ENCODE results near the gene CHRNG.
"Not testable (repeated sequence)": the region's sequence is repeated elsewhere in the genome, so short reads cannot be mapped to it uniquely, and the experiment has no call there.

CHRNG gene

GRCh38 chr2:232526372-232526941 lies 13.0 kb upstream of the CHRNG start:
- no peak for DNase-seq (ENCODE audit: low read depth in 1 of 2, low spot score in 1 of 2)

GRCh38 chr2:232527905-232528470 lies 11.5 kb upstream of the CHRNG start:
- no peak for DNase-seq (ENCODE audit: low read depth in 1 of 2, low spot score in 1 of 2)

- DNase-seq (ENCODE audit: low read depth in 1 of 2, low spot score in 1 of 2) = no peak
Measured at GRCh38 chr2:232528746-232529460, 10.6 kb upstream of the CHRNG start.

GRCh38 chr2:232529806-232530547 lies 9.5 kb upstream of the CHRNG start:
- DNase-seq (ENCODE audit: low read depth in 1 of 2, low spot score in 1 of 2) = no peak

- no peak for DNase-seq (ENCODE audit: low read depth in 1 of 2, low spot score in 1 of 2)
Measured at GRCh38 chr2:232530626-232531260, 8.7 kb upstream of the CHRNG start.

- DNase-seq (ENCODE audit: low read depth in 1 of 2, low spot score in 1 of 2) = no peak
Measured at GRCh38 chr2:232532419-232532818, 7.1 kb upstream of the CHRNG start.

- not testable (repeated sequence) for DNase-seq (ENCODE audit: low read depth in 1 of 2, low spot score in 1 of 2)
Measured at GRCh38 chr2:232532821-232533220, 6.7 kb upstream of the CHRNG start.

- DNase-seq (ENCODE audit: low read depth in 1 of 2, low spot score in 1 of 2) = no peak
Measured at GRCh38 chr2:232533944-232534710, 5.4 kb upstream of the CHRNG start.

GRCh38 chr2:232534940-232535651 lies 4.4 kb upstream of the CHRNG start:
- DNase-seq (ENCODE audit: low read depth in 1 of 2, low spot score in 1 of 2) = no peak

GRCh38 chr2:232535761-232536530 lies 3.5 kb upstream of the CHRNG start:
- no peak for DNase-seq (ENCODE audit: low read depth in 1 of 2, low spot score in 1 of 2)

GRCh38 chr2:232537079-232537478 lies 2.4 kb upstream of the CHRNG start:
- DNase-seq (ENCODE audit: low read depth in 1 of 2, low spot score in 1 of 2) = no peak

GRCh38 chr2:232537499-232537898 lies 2.0 kb upstream of the CHRNG start:
- DNase-seq (ENCODE audit: low read depth in 1 of 2, low spot score in 1 of 2) = no peak

- DNase-seq (ENCODE audit: low read depth in 1 of 2, low spot score in 1 of 2) = no peak
Measured at GRCh38 chr2:232538671-232539070, 821 bp upstream of the CHRNG start.

GRCh38 chr2:232540441-232541041 lies 1.0 kb downstream of the CHRNG start:
- DNase-seq (ENCODE audit: low read depth in 1 of 2, low spot score in 1 of 2) = no peak

- no peak for DNase-seq (ENCODE audit: low read depth in 1 of 2, low spot score in 1 of 2)
Measured at GRCh38 chr2:232541195-232541960, 1.9 kb downstream of the CHRNG start.

GRCh38 chr2:232541961-232542714 lies 2.6 kb downstream of the CHRNG start:
- no peak for DNase-seq (ENCODE audit: low read depth in 1 of 2, low spot score in 1 of 2)

- no peak for DNase-seq (ENCODE audit: low read depth in 1 of 2, low spot score in 1 of 2)
Measured at GRCh38 chr2:232542715-232543467, 3.4 kb downstream of the CHRNG start.

Measured in activated T-helper 1 cell treated with anti-CD3 and anti-CD28 coated beads, Interleukin-2, amount 50 U/mL, for 16 hours (primary cell).